HEK293 (cell line): Measurements from ENCODE around the gene KARS1.

Experiments
- CTCF ChIA-PET: fragments of 350-600 bp; formaldehyde crosslinking; extraction: SDS; loops from one replicate; lab custom pipeline; 2021; ENCODE audit warnings: antibody characterized with exemption; lab: Yijun Ruan, JAX
- POLR2A ChIA-PET: fragments of 300-600 bp; formaldehyde crosslinking; extraction: SDS; loops from one replicate; lab custom pipeline; 2020; ENCODE audit warnings: antibody characterized with exemption, inconsistent platforms; lab: Yijun Ruan, JAX
- H3K27ac ChIP-seq: fragments of 200-500 bp; sonication (Bioruptor generic); 2 replicates; pipeline ENCODE4 v1.5.1; 2014; ENCODE audit warnings: low read depth, low read length, control low read depth, inconsistent platforms; ENCODE audit errors: extremely low read depth
- H3K36me3 ChIP-seq, 2 experiments: fragments of 200-500 bp in 1 of 2; sonication (Bioruptor generic) in 1 of 2; 1 replicate in 1 of 2; 2 replicates in 1 of 2; pipeline ENCODE4 v1.5.1; 2014 to 2017; ENCODE audit warnings: inconsistent platforms in 2 of 2, low read length in 2 of 2; ENCODE audit not compliant: control insufficient read depth in 2 of 2, insufficient read depth in 1 of 2
- H3K4me1 ChIP-seq: fragments of 200-500 bp; sonication (Bioruptor generic); 2 replicates; pipeline ENCODE4 v1.5.1; 2014; ENCODE audit warnings: mild to moderate bottlenecking, low read length, inconsistent platforms; ENCODE audit not compliant: control insufficient read depth, insufficient read depth
- H3K4me3 ChIP-seq: 2 replicates; pipeline ENCODE4 v1.5.1; 2011; ENCODE audit warnings: low read depth, mild to moderate bottlenecking, control low read depth, low read length, moderate library complexity
- H3K9me3 ChIP-seq: fragments of 200-500 bp; sonication (Bioruptor generic); 2 replicates; pipeline ENCODE4 v1.5.1; 2014; ENCODE audit warnings: low read depth, low read length, inconsistent platforms; ENCODE audit not compliant: control insufficient read depth, insufficient read depth
- HOXD13 ChIP-seq: sonication (generic); formaldehyde crosslinking; IDR thresholded peaks from 2 replicates; pipeline ENCODE4 v1.8.0; 2022; ENCODE audit warnings: missing genetic modification reagents, borderline replicate concordance
- IKZF3 ChIP-seq: fragments of 450-650 bp; IDR thresholded peaks from 2 replicates; pipeline ENCODE4 v1.5.0; 2018; ENCODE audit warnings: missing biosample characterization, mild to moderate bottlenecking, missing genetic modification characterization, moderate library complexity
- KLF1 ChIP-seq: fragments of 450-650 bp; formaldehyde crosslinking; IDR thresholded peaks from 2 replicates; pipeline ENCODE4 v1.5.1; 2016; ENCODE audit warnings: missing biosample characterization, missing genetic modification characterization
- KLF7 ChIP-seq: fragments of 450-650 bp; formaldehyde crosslinking; IDR thresholded peaks from 2 replicates; pipeline ENCODE4 v1.5.1; 2016; ENCODE audit warnings: missing biosample characterization, missing genetic modification characterization, borderline replicate concordance
- ZBTB20 ChIP-seq: fragments of 450-650 bp; formaldehyde crosslinking; IDR thresholded peaks from 2 replicates; pipeline ENCODE4 v1.5.1; 2016; ENCODE audit warnings: missing biosample characterization, missing genetic modification characterization
- ZBTB21 ChIP-seq: fragments of 450-650 bp; formaldehyde crosslinking; IDR thresholded peaks from 2 replicates; pipeline ENCODE4 v1.5.1; 2017; ENCODE audit warnings: missing biosample characterization, missing genetic modification characterization
- ZFP69B ChIP-seq: fragments of 450-650 bp; formaldehyde crosslinking; IDR thresholded peaks from 2 replicates; pipeline ENCODE4 v1.5.1; 2016; ENCODE audit warnings: missing biosample characterization, missing genetic modification characterization
- ZNF138 ChIP-seq: fragments of 450-650 bp; formaldehyde crosslinking; IDR thresholded peaks from 2 replicates; pipeline ENCODE4 v1.5.1; 2016; ENCODE audit warnings: missing biosample characterization, missing genetic modification characterization, borderline replicate concordance
- ZNF302 ChIP-seq: fragments of 450-650 bp; formaldehyde crosslinking; IDR thresholded peaks from 2 replicates; pipeline ENCODE4 v1.5.1; 2016; ENCODE audit warnings: missing biosample characterization, missing genetic modification characterization, low read depth
- ZNF529 ChIP-seq: fragments of 450-650 bp; formaldehyde crosslinking; IDR thresholded peaks from 2 replicates; pipeline ENCODE4 v1.5.1; 2017; ENCODE audit warnings: missing genetic modification characterization, missing biosample characterization; ENCODE audit not compliant: insufficient replicate concordance
- ZNF747 ChIP-seq: fragments of 450-650 bp; formaldehyde crosslinking; IDR thresholded peaks from 2 replicates; pipeline ENCODE4 v1.5.1; 2016; ENCODE audit warnings: missing biosample characterization, missing genetic modification characterization
- ZNF777 ChIP-seq: fragments of 450-650 bp; formaldehyde crosslinking; IDR thresholded peaks from 2 replicates; pipeline ENCODE4 v1.5.1; 2017; ENCODE audit warnings: missing biosample characterization, missing genetic modification characterization, borderline replicate concordance
- ZSCAN23 ChIP-seq: fragments of 450-650 bp; formaldehyde crosslinking; IDR thresholded peaks from 2 replicates; pipeline ENCODE4 v1.5.1; 2016; ENCODE audit warnings: missing biosample characterization, missing genetic modification characterization
- ZSCAN30 ChIP-seq: fragments of 450-650 bp; IDR thresholded peaks from 2 replicates; pipeline ENCODE4 v1.5.1; 2018; ENCODE audit warnings: missing biosample characterization, mild to moderate bottlenecking, missing genetic modification characterization, moderate library complexity
- TF ChIP-seq, protein P1 (sequence below): fragments of 450-650 bp; formaldehyde crosslinking; IDR thresholded peaks from 2 replicates; pipeline ENCODE4 v1.5.1; 2016; ENCODE audit warnings: missing biosample characterization, missing genetic modification characterization
- TF ChIP-seq, protein P2 (sequence below): fragments of 450-650 bp; formaldehyde crosslinking; IDR thresholded peaks from 2 replicates; pipeline ENCODE4 v1.5.1; 2016; ENCODE audit warnings: missing biosample characterization, missing genetic modification characterization
- TF ChIP-seq, protein P3 (sequence below): fragments of 450-650 bp; formaldehyde crosslinking; IDR thresholded peaks from 2 replicates; pipeline ENCODE4; 2016; ENCODE audit warnings: missing biosample characterization, missing genetic modification characterization
- TF ChIP-seq, protein P4 (sequence below): fragments of 450-650 bp; formaldehyde crosslinking; IDR thresholded peaks from 2 replicates; pipeline ENCODE4 v1.5.1; 2016; ENCODE audit warnings: missing biosample characterization, missing genetic modification characterization
- TF ChIP-seq, protein P5 (sequence below): fragments of 450-650 bp; formaldehyde crosslinking; IDR thresholded peaks from 2 replicates; pipeline ENCODE4 v1.5.1; 2016; ENCODE audit warnings: missing biosample characterization, missing genetic modification characterization

KARS1 gene

DNA sequence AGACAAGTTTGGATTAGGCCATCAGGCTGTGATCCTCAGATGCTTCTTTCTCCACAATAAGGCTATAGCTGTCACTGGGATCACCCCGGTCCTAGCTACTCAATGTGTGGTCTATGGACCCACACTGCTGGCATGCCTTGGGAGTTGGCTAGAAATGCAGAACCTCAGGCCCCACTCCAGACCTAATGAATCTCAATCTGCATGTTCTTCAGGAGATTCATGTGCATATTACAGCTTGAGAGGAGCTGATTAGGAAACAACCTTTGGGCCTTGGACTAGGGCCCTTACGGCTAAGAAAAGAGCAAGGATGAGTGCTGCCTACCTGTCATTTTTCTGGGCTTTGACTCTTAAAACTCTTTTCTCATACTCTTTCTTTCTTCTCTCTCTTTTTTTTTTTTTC, 31.8 kb downstream of the KARS1 start (continued):
- TF ChIP-seq, protein P1, sequence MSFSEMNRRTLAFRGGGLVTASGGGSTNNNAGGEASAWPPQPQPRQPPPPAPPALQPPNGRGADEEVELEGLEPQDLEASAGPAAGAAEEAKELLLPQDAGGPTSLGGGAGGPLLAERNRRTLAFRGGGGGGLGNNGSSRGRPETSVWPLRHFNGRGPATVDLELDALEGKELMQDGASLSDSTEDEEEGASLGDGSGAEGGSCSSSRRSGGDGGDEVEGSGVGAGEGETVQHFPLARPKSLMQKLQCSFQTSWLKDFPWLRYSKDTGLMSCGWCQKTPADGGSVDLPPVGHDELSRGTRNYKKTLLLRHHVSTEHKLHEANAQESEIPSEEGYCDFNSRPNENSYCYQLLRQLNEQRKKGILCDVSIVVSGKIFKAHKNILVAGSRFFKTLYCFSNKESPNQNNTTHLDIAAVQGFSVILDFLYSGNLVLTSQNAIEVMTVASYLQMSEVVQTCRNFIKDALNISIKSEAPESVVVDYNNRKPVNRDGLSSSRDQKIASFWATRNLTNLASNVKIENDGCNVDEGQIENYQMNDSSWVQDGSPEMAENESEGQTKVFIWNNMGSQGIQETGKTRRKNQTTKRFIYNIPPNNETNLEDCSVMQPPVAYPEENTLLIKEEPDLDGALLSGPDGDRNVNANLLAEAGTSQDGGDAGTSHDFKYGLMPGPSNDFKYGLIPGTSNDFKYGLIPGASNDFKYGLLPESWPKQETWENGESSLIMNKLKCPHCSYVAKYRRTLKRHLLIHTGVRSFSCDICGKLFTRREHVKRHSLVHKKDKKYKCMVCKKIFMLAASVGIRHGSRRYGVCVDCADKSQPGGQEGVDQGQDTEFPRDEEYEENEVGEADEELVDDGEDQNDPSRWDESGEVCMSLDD = no peak
- TF ChIP-seq ZNF529 (tag by site-specific recombination) = no peak
- no peak for TF ChIP-seq ZSCAN23 (tag by site-specific recombination)
- TF ChIP-seq ZSCAN30 (tag by site-specific recombination) = no peak
- no peak for TF ChIP-seq ZNF777 (tag by site-specific recombination)
- TF ChIP-seq ZNF302 = no peak
- TF ChIP-seq ZBTB21 = no peak
- TF ChIP-seq IKZF3 (tag by site-specific recombination) = no peak
- TF ChIP-seq, all 188 proteins: peak for 0

DNA sequence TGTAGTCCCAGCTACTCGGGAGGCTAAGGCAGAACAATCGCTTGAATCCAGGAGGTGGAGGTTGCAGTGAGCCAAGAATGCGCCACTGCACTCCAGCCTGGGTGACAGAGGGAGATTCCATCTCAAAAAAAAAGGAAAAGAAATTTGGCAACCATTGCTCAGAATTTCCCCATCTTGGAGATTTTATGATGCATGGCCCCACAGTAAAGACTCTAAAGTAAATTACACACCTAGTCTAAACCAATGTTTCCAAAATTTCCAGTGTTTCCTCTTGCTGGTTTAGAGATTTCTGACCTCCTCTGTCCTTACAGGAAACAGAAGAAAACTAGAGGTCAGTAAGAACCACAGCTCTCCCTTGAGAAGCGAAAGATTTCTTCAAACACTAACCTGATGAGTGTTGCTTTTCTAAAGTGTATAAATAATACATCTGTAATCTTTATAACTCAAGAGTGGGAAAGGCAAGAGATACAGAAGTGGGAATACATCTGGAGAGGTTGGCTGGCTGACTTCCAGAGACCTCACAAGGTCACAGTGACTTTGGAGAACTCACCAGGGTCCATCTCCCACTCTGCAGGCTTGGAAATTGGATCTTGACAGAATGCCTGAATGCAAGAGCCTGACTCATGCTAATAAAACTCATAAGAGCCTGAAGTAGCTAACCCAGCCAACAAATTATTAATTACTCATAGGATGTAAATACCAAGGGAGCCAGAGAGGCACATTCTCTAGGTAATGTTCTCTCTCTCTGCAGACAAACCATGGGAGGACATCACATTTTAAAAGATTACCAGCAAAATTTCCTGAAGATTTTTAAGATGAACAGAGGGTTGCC, 33.2 kb downstream of the KARS1 start:
- Histone ChIP-seq H3K27ac (no peak overlapping the region), H3K4me3 (no peak overlapping the region)
- TF ChIP-seq, protein P2, sequence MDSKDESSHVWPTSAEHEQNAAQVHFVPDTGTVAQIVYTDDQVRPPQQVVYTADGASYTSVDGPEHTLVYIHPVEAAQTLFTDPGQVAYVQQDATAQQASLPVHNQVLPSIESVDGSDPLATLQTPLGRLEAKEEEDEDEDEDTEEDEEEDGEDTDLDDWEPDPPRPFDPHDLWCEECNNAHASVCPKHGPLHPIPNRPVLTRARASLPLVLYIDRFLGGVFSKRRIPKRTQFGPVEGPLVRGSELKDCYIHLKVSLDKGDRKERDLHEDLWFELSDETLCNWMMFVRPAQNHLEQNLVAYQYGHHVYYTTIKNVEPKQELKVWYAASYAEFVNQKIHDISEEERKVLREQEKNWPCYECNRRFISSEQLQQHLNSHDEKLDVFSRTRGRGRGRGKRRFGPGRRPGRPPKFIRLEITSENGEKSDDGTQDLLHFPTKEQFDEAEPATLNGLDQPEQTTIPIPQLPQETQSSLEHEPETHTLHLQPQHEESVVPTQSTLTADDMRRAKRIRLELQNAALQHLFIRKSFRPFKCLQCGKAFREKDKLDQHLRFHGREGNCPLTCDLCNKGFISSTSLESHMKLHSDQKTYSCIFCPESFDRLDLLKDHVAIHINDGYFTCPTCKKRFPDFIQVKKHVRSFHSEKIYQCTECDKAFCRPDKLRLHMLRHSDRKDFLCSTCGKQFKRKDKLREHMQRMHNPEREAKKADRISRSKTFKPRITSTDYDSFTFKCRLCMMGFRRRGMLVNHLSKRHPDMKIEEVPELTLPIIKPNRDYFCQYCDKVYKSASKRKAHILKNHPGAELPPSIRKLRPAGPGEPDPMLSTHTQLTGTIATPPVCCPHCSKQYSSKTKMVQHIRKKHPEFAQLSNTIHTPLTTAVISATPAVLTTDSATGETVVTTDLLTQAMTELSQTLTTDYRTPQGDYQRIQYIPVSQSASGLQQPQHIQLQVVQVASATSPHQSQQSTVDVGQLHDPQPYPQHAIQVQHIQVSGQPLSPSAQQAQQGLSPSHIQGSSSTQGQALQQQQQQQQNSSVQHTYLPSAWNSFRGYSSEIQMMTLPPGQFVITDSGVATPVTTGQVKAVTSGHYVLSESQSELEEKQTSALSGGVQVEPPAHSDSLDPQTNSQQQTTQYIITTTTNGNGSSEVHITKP (tag by site-specific recombination) = 0 out of 2 replicates have a peak, but pooled peaks have one; percentile 13
- TF ChIP-seq, protein P3, sequence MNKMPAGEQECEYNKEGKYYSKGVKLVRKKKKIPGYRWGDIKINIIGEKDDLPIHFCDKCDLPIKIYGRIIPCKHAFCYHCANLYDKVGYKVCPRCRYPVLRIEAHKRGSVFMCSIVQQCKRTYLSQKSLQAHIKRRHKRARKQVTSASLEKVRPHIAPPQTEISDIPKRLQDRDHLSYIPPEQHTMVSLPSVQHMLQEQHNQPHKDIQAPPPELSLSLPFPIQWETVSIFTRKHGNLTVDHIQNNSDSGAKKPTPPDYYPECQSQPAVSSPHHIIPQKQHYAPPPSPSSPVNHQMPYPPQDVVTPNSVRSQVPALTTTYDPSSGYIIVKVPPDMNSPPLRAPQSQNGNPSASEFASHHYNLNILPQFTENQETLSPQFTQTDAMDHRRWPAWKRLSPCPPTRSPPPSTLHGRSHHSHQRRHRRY (tag by site-specific recombination) = no peak
- TF ChIP-seq, all 188 proteins: peak for 1
- H3K36me3 ChIP-seq = peaks cover 41 to 97% of the 10 kb centered on the region in 2 experiments
- ChIA-PET CTCF (interaction anchor here (0.6 to 1.9 kb wide), 2 partner anchors 149 to 382 kb away, joined by 3 to 4 read pairs; partner anchors contain the start of gene TMEM170A), POLR2A (no interaction called here)
- no peaks in the 10 kb centered on the region for H3K9me3 ChIP-seq
- H3K4me1 ChIP-seq = no peaks in the 10 kb centered on the region

DNA sequence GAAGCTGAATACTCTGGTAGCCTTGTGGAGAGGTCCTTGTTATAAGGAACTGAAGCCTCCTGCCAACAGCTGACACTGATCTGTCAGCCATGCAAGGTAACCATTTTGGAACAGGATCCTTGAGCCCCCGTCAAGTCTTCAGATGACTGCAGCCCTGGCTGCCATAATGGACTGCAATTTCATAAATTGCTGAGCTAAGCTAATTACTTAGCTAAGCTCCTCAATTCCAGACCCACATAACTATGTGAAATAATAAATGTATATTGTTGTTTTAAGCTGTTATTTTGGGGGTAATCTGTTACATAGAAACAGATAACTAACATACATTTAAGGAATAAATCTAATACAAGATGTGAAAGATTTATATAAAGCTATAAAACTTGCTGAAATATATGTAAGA, 41.0 kb downstream of the KARS1 start:
- H3K36me3 ChIP-seq = peaks cover 36 to 90% of the 10 kb centered on the region in 2 experiments
- CTCF ChIA-PET = no interaction called here
- no peak overlapping the region for H3K27ac ChIP-seq
- POLR2A ChIA-PET = interaction anchor here (0.6 kb wide), 1 partner anchor 89 kb away, joined by 3 read pairs; no protein-coding TSS in a partner anchor
- H3K4me3 ChIP-seq = no peak overlapping the region
- TF ChIP-seq ZNF747 = no peak
- no peak for TF ChIP-seq ZFP69B (tag by site-specific recombination)
- TF ChIP-seq, protein P4, sequence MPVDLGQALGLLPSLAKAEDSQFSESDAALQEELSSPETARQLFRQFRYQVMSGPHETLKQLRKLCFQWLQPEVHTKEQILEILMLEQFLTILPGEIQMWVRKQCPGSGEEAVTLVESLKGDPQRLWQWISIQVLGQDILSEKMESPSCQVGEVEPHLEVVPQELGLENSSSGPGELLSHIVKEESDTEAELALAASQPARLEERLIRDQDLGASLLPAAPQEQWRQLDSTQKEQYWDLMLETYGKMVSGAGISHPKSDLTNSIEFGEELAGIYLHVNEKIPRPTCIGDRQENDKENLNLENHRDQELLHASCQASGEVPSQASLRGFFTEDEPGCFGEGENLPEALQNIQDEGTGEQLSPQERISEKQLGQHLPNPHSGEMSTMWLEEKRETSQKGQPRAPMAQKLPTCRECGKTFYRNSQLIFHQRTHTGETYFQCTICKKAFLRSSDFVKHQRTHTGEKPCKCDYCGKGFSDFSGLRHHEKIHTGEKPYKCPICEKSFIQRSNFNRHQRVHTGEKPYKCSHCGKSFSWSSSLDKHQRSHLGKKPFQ (tag by site-specific recombination) = no peak
- no peak for TF ChIP-seq HOXD13
- TF ChIP-seq ZBTB20 (tag by site-specific recombination) = no peak
- no peak for TF ChIP-seq KLF1 (tag by site-specific recombination)
- TF ChIP-seq, protein P5, sequence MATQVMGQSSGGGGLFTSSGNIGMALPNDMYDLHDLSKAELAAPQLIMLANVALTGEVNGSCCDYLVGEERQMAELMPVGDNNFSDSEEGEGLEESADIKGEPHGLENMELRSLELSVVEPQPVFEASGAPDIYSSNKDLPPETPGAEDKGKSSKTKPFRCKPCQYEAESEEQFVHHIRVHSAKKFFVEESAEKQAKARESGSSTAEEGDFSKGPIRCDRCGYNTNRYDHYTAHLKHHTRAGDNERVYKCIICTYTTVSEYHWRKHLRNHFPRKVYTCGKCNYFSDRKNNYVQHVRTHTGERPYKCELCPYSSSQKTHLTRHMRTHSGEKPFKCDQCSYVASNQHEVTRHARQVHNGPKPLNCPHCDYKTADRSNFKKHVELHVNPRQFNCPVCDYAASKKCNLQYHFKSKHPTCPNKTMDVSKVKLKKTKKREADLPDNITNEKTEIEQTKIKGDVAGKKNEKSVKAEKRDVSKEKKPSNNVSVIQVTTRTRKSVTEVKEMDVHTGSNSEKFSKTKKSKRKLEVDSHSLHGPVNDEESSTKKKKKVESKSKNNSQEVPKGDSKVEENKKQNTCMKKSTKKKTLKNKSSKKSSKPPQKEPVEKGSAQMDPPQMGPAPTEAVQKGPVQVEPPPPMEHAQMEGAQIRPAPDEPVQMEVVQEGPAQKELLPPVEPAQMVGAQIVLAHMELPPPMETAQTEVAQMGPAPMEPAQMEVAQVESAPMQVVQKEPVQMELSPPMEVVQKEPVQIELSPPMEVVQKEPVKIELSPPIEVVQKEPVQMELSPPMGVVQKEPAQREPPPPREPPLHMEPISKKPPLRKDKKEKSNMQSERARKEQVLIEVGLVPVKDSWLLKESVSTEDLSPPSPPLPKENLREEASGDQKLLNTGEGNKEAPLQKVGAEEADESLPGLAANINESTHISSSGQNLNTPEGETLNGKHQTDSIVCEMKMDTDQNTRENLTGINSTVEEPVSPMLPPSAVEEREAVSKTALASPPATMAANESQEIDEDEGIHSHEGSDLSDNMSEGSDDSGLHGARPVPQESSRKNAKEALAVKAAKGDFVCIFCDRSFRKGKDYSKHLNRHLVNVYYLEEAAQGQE (tag by site-specific recombination) = no peak
- no peak for TF ChIP-seq KLF7
- no peak for TF ChIP-seq ZNF138
- no peak for TF ChIP-seq ZBTB21
- TF ChIP-seq, all 188 proteins: peak for 0
- Histone ChIP-seq H3K9me3 (no peaks in the 10 kb centered on the region), H3K4me1 (no peaks in the 10 kb centered on the region)
